Tibial artery (tissue), 4 donors: Measurements from ENCODE around the gene MTCL1.

ENCODE experiments used
- DNase-seq, 2 donors: peaks; one replicate each; pipeline ENCODE4 v3.0.0-alpha.2; 2019
- H3K27ac ChIP-seq, 2 donors: fragments of 200-600 bp; sonication (generic) in 1 of 2; 1 replicate in 1 of 2; 2 replicates in 1 of 2; pipeline ENCODE4 v1.5.1; 2018 to 2019; ENCODE audit warnings: mild to moderate bottlenecking in 1 of 2
- H3K27me3 ChIP-seq, 2 donors: fragments of 200-600 bp; sonication (generic) in 1 of 2; one replicate each; pipeline versions ENCODE4 v1.5.1 to v1.6.0; 2016 to 2019
- H3K36me3 ChIP-seq, 3 donors: fragments of 200-600 bp; sonication (generic) in 2 of 3; one replicate each; pipeline ENCODE4 v1.5.1; 2016 to 2019; ENCODE audit warnings: mild to moderate bottlenecking in 2 of 3
- H3K4me1 ChIP-seq, 4 donors: fragments of 200-600 bp; sonication (generic) in 2 of 4; 1 replicate in 3 of 4; 2 replicates in 1 of 4; pipeline ENCODE4 v1.5.1; 2016 to 2019
- H3K4me3 ChIP-seq, 2 donors: fragments of 200-600 bp; sonication (generic) in 1 of 2; 1 replicate in 1 of 2; 2 replicates in 1 of 2; pipeline ENCODE4 v1.5.1; 2018 to 2019; ENCODE audit warnings: mild to moderate bottlenecking in 2 of 2
- H3K9me3 ChIP-seq, 3 donors: fragments of 200-600 bp; sonication (generic) in 1 of 3; one replicate each; pipeline ENCODE4 v1.5.1; 2016 to 2019
- CTCF ChIP-seq, 2 experiments: fragments of 200-600 bp in 1 of 2; fragments of 450-650 bp in 1 of 2; IDR thresholded peaks; one replicate each; pipeline ENCODE4 v1.5.1; 2017 to 2019; ENCODE audit warnings: antibody characterized with exemption in 2 of 2, mild to moderate bottlenecking in 1 of 2, moderate library complexity in 1 of 2
- intact Hi-C: fragments of 100-400 bp; cut with DNase I; formaldehyde crosslinking; loops from one replicate; pipeline ENCODE4 v1.15.0; 2023; ENCODE audit warnings: low total_unique reads

The MTCL1 gene

GRCh38 chr18:8830067-8831060 lies 125.0 kb downstream of the MTCL1 start:
- Histone ChIP-seq H3K27me3 (no peaks in the 10 kb centered on the region), H3K4me3 (no peak overlapping the region), H3K4me1 (peaks cover 0 to 7% (median 2%) of the 10 kb centered on the region in 4 donors), H3K36me3 (peaks cover 0 to 4% (median 0%) of the 10 kb centered on the region in 3 donors), H3K9me3 (no peaks in the 10 kb centered on the region), H3K27ac (no peak overlapping the region)
- no peak for DNase-seq
- TF ChIP-seq CTCF (IDR thresholded peaks at IDR 0.05), result no peak
- intact Hi-C loops, result no loop called here

- no peak overlapping the region for H3K27ac ChIP-seq
- intact Hi-C loops, result no loop called here
- H3K4me3 ChIP-seq, result no peak overlapping the region
- peaks cover 0 to 14% (median 4%) of the 10 kb centered on the region in 4 donors for H3K4me1 ChIP-seq
- no peaks in the 10 kb centered on the region for H3K27me3 ChIP-seq
- TF ChIP-seq CTCF (IDR thresholded peaks at IDR 0.05), result no peak
- no peaks in the 10 kb centered on the region for H3K36me3 ChIP-seq
- DNase-seq, result no peak
- H3K9me3 ChIP-seq, result no peaks in the 10 kb centered on the region
Observed at GRCh38 chr18:8831112-8831511, 125.8 kb downstream of the MTCL1 start.

- Histone ChIP-seq H3K36me3 (no peaks in the 10 kb centered on the region), H3K4me1 (peaks cover 0 to 14% (median 4%) of the 10 kb centered on the region in 4 donors), H3K27ac (no peak overlapping the region), H3K4me3 (no peak overlapping the region), H3K27me3 (no peaks in the 10 kb centered on the region), H3K9me3 (no peaks in the 10 kb centered on the region)
- intact Hi-C loops, result no loop called here
- no peak for TF ChIP-seq CTCF (IDR thresholded peaks at IDR 0.05)
- no peak for DNase-seq
Observed at GRCh38 chr18:8831531-8831930, 126.2 kb downstream of the MTCL1 start.

- no peaks in the 10 kb centered on the region for H3K9me3 ChIP-seq
- H3K4me1 ChIP-seq, result peaks cover 0 to 14% (median 4%) of the 10 kb centered on the region in 4 donors
- no peak for TF ChIP-seq CTCF (IDR thresholded peaks at IDR 0.05)
- intact Hi-C loops, result no loop called here
- no peak for DNase-seq
- no peak overlapping the region for H3K4me3 ChIP-seq
- no peaks in the 10 kb centered on the region for H3K27me3 ChIP-seq
- no peaks in the 10 kb centered on the region for H3K36me3 ChIP-seq
- H3K27ac ChIP-seq, result no peak overlapping the region
Observed at GRCh38 chr18:8833480-8833879, 128.1 kb downstream of the MTCL1 start.

- H3K4me1 ChIP-seq, result peaks cover 0 to 14% (median 4%) of the 10 kb centered on the region in 4 donors
- H3K27me3 ChIP-seq, result no peaks in the 10 kb centered on the region
- intact Hi-C loops, result no loop called here
- no peak overlapping the region for H3K4me3 ChIP-seq
- H3K36me3 ChIP-seq, result no peaks in the 10 kb centered on the region
- no peak for DNase-seq
- H3K27ac ChIP-seq, result no peak overlapping the region
- no peaks in the 10 kb centered on the region for H3K9me3 ChIP-seq
- no peak for TF ChIP-seq CTCF (IDR thresholded peaks at IDR 0.05)
Observed at GRCh38 chr18:8834881-8835280, 129.5 kb downstream of the MTCL1 start.
